Fibroblast of gingiva (primary cell): ENCODE results near the gene CCR5AS.
"Not testable (repeated sequence)": the region's sequence is repeated elsewhere in the genome, so short reads cannot be mapped to it uniquely, and the experiment has no call there.

Source experiments
- DNase-seq: peaks from one replicate; pipeline ENCODE4 v3.0.0-alpha.2; 2011; ENCODE audit warnings: low read depth

CCR5AS gene

DNA sequence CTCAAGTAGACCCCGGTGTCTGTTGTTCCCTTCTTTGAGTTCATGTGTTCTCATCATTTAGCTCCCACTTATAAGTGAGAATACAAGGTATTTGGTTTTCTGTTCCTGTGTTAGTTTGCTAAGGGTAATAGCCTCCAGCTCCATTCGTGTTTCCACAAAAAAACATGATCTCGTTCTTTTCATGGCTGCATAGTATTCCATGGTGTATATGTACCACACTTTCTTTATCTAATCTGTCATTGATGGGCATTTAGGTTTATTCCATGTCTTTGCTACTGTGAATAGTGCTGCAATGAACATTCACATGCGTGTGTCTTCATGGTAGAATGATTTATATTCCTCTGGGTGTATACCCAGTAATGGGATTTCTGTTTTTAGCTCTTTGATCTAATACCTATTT lies 4.0 kb downstream of the CCR5AS start:
- DNase-seq, result not testable (repeated sequence)

GRCh38 chr3:46401579-46401978 lies 5.3 kb downstream of the CCR5AS start:
- no peak for DNase-seq

DNA sequence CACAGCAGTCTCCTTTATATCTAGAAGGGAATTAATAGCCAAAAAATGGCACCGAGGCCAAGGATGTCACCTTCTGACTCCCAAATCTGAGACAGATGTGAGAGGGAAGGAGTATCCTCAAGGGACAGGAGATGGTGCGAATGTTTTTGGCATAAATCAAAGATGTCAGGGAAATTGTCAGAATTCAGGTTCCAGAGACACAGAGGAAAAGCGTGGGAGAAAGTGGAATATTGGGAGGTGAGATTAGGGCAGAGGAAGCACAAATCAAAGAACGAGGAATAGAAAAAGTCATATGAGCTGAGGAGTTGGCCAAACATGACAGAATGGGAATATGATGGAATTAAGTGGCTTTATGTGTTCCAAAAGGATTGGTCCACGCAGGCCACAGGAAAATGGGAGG lies 6.0 kb downstream of the CCR5AS start:
- no peak for DNase-seq

- DNase-seq, result no peak
Observed at GRCh38 chr3:46400000-46400734, 6.7 kb downstream of the CCR5AS start.

GRCh38 chr3:46399557-46399956 lies 7.3 kb downstream of the CCR5AS start:
- no peak for DNase-seq

DNA sequence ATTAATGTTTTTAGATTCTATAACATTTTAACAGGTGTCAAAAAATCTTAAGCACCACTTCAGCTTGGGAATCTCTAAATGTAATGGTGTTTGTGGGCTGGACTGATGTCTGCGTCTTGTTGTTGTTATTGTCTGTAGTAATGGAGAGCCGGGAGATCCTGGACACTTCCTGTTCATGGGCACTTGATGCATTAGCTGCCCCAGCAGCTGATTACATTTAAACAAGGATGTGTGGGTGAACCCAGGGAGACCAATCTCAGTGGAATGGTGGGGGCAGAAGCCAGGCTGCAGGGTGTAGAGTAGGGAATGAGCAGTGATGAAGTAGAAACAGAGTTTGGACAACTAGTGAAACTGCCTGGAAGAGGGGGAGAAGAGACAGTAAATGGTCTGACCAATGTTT lies 7.8 kb downstream of the CCR5AS start:
- no peak for DNase-seq

DNA sequence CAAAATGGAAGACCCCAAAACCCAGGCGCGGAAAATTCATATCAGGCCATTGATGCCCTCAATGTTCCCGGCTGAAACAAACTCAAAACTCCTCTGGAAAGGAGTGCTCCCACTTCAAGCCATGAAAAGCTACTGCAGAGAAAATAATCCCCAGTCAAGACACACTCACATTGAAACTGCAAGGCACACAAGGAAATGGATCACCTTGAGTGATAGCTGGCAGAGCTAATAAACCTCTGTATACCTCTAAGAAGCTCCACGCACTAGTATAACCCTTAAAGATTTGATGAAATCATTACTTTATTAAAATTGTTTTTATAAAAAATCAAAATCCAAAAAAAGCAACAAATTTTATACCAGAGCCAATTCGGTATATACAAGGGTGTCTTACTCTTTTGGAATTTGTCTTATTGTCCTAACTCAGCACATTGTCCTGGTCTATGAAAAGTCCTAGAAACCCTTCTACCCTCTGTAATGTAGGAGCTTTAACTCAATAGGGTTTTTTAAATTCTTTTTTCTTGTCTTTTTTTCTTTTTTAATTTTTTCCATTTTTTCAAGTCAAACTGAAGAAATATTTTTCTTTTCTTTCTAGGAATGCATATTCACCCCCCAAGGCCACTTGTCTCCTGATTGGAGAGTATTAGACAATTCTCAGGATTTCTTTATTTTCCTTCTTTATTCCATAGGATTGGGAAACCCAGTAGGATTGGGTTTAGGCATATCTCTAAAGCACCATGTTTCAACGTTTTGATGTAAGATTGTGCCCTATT lies 8.5 kb downstream of the CCR5AS start:
- DNase-seq, result no peak

GRCh38 chr3:46397111-46397510 lies 9.8 kb downstream of the CCR5AS start:
- DNase-seq, result no peak

DNA sequence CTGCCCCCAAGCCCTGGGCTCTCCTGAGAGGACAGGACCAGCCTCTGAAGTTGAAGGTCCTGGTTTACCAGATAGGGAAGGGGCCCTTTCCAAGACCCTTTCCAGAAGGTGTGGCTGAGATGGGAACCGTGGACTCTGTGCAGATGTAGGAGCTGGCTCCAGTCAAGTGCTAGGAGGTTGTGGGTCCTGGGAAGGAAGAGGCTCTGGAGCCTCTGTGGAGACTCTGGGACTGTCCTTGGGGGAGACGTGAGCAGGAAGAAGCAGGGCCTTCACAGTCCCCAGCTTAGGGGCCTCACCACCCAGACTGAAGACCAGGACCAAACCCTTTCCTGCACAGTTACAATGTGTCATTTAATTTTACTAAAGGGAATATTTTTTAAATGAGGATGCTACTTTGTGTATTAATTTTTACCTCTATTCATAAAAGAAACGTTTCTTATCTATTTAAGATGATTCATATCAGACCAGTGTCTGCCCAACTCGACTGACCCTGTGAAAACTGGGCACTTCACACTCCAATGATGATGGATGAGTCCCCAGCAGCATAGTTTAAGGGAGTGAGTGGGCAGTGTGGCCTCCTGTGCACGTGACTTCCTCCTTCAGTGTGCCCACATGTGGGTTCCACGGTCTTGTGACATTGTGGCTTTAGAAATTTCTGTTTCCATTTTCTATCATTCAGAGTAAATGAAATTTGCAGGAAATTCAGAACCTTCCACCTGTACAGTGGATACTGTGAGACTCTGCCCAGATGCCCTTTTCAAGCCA lies 10.9 kb downstream of the CCR5AS start:
- no peak for DNase-seq

DNA sequence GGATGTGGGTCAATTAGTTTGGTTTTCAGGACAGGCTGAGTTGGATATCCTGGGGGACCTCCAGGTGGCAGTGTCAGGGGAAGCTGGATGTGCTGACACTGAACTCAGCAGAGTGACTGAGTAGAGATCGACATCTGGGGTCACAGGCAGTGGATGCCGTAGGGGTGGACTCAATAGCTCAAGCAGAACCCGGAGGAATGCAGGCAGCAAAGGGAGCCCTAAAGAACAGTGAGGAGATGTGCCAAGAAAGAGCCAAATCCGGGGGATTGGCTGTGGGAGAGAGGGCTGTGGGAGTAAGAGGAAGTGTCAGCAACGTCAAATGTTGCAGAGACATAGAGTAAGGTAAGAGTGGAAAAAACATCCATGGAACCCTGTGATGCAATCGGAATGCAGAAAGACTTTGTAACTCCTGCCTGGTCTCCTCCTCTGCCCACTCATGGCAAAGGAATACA lies 11.6 kb downstream of the CCR5AS start:
- no peak for DNase-seq

DNA sequence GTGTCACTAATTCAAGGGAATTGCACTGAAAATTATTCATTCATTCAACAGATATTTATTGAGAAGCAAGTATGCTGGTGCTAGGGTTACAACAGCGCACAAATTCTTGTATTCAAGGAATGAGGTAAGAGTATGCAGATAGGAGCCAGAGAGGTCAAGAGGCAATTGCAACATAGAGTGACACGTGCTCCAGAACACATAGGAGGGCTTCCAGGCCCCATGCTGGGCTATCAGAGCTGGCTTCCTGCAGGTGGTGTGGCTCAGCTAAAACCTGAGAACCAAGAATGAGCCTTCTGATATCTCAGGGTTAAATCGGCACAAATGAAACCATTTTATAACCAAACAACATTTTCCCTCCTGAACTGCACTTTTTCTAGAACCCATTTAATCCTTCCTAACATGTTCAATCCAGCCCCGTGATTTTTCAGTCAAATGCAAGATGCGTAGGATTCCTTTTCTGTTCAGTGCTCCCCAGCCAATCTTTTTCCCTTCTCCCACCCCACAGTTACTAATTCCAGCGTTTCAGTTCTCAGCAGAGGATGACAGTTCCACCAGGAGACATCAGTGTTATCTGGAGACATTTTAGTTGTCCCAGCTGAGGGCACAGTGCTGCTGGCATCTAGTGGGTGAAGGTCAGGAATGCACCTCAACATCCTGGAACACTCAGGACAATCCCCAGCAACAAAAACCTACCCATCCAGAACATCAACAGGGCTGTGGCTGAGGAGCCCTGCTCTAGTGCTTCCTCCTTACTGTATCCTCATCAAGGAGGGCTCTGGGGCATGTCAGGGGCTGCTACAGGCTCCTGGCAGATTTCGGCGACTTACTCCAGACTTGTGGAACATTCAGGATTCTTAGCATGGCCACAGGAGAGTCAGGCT lies 13.1 kb downstream of the CCR5AS start:
- DNase-seq, result no peak

DNA sequence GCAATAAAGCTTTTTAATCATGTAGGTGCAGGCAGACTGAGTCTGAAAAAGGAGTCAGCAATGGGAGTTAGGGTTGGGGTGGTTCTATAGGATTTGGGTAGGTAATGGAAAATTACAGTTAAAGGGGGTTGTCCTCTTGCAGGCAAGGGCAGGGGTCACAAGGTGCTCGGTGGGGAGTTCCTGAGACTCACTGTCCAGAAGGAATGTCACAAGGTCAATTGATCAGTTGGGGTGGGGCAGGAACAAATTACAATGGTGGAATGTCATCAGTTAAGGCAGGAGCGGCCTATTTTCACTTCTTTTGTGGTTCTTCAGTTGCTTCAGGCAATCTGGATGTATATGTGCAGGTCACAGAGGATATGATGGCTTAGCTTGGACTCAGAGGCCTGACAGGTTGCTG lies 13.9 kb downstream of the CCR5AS start:
- DNase-seq, result no peak

- DNase-seq, result not testable (repeated sequence)
Observed at GRCh38 chr3:46391526-46391925, 15.3 kb downstream of the CCR5AS start.

DNA sequence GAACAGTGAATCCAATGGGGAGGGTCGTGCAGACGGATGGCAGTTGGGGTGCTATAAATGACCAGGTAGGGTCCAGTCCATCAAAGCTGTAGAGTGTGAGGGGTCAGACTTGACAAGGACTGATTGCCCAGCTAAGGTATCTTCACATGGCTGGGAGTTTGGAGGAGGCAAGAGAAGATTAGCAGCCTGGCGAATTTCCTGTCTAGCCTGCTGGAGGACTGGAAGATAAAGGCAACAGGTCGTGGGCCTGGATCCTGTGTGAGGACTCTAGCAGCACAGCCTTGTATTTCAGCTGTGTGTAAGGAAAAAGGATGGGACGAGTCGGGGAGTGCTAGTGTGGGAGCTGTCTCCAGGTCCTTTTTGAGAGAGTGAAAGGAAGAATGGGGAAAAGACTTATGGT lies 17.6 kb downstream of the CCR5AS start:
- no peak for DNase-seq

GRCh38 chr3:46388847-46389246 lies 18.0 kb downstream of the CCR5AS start:
- not testable (repeated sequence) for DNase-seq

GRCh38 chr3:46386205-46386604 lies 20.7 kb downstream of the CCR5AS start:
- no peak for DNase-seq

DNA sequence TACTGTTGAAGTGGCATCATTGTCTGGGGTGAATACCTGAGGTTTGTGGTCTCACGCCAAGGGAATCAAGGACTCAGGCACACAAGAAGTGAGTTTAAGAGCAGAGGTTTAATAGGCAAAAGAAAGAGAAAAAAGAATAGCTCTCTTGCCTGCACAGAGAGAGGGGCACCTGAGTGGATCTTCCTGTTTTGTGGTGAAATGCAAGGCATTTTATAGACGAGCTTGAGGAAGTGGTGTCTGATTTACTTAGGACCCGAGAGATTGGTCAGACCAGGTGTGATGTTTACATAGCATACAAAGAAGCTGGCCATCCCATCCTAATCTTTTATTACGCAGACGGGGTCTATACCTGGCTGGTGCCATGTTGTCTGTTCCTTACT lies 22.9 kb downstream of the CCR5AS start:
- no peak for DNase-seq

- DNase-seq, result no peak
Observed at GRCh38 chr3:46383211-46383950, 23.5 kb downstream of the CCR5AS start.

DNA sequence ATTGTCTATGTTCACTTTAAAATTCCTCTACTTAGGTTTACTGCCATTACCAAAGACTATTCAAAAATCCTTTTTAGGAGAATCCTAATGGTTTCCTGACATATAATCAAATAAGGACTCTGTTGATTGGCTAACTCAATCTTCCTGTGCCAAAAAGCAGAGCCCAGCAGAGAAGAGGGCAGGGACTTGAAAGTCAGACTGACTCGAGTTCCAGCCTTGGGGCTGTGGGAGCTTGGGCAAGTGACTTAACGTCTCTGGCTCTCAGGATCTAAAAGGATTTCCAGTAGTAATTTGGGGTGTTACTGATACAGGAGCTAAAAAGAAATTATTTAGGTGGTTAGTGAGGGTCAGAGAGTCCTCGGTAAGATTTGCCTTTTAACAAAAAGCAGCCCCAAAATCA lies 25.2 kb downstream of the CCR5AS start:
- DNase-seq, result no peak

DNA sequence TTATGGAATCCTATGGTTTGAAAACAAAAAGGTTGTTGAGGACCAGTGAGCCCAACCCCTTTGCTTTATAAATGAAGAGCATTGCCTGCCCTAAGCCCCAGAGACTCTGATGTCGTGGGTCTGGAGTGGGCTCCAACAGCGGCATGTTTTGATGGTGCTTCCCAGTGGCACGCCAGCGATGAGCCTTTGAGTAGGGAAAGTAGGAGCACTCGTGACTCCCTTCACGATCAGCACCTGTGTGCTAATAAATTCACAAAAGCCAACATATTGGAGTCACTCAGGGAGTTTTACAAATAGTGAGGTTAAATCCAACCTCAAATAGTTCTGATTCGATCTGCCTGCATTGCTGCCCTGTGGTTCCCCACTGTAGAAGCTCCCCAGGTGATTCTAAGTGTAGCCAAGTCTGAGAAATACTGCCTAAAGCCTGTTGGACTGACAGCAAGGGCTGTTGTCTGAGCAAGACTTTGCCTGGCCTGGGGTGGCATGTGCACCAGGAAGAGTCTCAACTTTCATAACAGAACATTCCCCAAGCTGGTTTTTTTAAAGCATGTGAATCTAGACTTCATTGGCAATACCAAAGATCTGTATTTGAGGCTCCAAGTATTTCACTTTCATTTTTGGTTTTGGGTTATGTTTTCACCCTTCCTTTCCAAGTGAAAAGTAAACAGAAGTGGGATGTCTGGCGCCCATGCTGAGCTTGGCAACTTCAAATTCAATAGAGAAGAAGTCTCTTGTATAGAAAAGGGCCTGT lies 26.2 kb downstream of the CCR5AS start:
- no peak for DNase-seq
